IgD-negative memory B cell (primary cell): ENCODE data around the gene CCM2. TPM values are rescaled to one million over a fixed set of nuclear protein-coding genes. Genes with fewer than 3 reads are reported as not detected.
"Not testable (repeated sequence)": the region's sequence is repeated elsewhere in the genome, so short reads cannot be mapped to it uniquely, and the experiment has no call there.

Experiments
- H3K27ac Mint-ChIP-seq, 3 donors: one replicate each; pipeline ENCODE4 v1.8.0; 2020 to 2022; ENCODE audit warnings: mild to moderate bottlenecking in 3 of 3, mixed read lengths in 3 of 3, moderate library complexity in 1 of 3
- H3K27me3 Mint-ChIP-seq: one replicate; pipeline ENCODE4 v1.8.0; 2021; ENCODE audit warnings: mixed read lengths
- H3K36me3 Mint-ChIP-seq: one replicate; pipeline ENCODE4 v1.8.0; 2020; ENCODE audit warnings: mild to moderate bottlenecking, mixed read lengths
- H3K4me1 Mint-ChIP-seq, 3 donors: one replicate each; pipeline ENCODE4 v1.8.0; 2020 to 2022; ENCODE audit warnings: mixed read lengths in 3 of 3, mild to moderate bottlenecking in 1 of 3
- H3K4me3 Mint-ChIP-seq, 4 donors: one replicate each; pipeline ENCODE4 v1.8.0; 2020 to 2022; ENCODE audit warnings: mild to moderate bottlenecking in 4 of 4, mixed read lengths in 4 of 4, moderate library complexity in 3 of 4
- H3K9me3 Mint-ChIP-seq, 3 donors: one replicate each; pipeline ENCODE4 v1.8.0; 2020 to 2021; ENCODE audit warnings: mixed read lengths in 3 of 3, mild to moderate bottlenecking in 1 of 3
- polyA plus RNA-seq: library from polyadenylated mRNA; unstranded; fragments of 300-500 nt; fragmentation: Illumina TruSeq; gene quantifications from one replicate; pipeline ENCODE4 v1.2.3, GENCODE V29; 2021

CCM2 gene
- polyA plus RNA-seq, 1 donor from 2014 or later: 81.8 TPM

DNA sequence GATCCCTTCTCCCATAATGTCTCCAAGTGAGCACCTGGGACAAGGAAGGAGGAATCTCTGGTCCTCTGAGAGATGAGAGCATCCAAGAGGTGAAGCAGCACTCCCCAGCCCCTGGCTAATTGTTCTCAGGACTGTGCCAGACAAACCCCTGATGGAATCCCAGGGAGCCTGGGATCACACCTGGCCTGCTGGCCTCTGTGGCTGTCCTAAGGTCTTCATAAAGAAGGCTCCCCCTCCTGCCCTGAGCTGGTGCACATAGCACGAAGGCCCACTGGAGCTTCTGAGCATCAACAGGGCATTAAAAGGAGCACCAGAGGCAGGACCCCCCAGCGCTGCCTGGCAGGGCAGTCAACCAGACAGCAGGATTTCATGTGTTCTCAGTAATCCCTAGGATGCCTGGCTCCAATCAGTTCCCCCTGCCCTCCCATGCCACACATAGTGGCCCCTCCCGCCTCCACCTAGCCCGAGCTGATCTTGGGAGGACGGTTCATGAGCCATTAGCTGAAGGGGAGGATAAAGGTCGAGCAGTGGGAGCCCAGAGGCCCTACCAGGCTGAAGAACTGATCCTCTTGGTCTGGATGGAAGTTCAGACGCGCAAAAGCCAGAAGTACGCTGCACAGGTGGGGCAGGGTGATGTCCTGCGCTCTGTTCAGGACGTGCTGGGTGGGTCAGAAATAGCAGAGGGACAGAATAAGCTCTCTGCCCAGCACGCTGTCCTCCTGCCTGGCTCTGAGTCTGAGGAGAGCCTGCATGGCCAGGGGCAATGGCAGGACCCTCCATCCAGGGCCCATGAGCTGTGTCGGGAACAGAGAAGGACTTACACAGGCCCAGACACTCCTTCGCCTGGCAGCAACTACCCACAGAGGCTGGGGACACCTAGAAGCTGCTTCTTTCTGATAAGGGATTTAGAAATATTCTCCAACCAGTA, 103.0 kb downstream of the CCM2 start:
- Mint-ChIP-seq H3K4me3 (no peak overlapping the region), H3K36me3 (no peaks in the 10 kb centered on the region), H3K9me3 (no peaks in the 10 kb centered on the region), H3K4me1 (peaks cover 7 to 9% (median 9%) of the 10 kb centered on the region in 3 donors), H3K27me3 (no peaks in the 10 kb centered on the region), H3K27ac (no peak overlapping the region)

DNA sequence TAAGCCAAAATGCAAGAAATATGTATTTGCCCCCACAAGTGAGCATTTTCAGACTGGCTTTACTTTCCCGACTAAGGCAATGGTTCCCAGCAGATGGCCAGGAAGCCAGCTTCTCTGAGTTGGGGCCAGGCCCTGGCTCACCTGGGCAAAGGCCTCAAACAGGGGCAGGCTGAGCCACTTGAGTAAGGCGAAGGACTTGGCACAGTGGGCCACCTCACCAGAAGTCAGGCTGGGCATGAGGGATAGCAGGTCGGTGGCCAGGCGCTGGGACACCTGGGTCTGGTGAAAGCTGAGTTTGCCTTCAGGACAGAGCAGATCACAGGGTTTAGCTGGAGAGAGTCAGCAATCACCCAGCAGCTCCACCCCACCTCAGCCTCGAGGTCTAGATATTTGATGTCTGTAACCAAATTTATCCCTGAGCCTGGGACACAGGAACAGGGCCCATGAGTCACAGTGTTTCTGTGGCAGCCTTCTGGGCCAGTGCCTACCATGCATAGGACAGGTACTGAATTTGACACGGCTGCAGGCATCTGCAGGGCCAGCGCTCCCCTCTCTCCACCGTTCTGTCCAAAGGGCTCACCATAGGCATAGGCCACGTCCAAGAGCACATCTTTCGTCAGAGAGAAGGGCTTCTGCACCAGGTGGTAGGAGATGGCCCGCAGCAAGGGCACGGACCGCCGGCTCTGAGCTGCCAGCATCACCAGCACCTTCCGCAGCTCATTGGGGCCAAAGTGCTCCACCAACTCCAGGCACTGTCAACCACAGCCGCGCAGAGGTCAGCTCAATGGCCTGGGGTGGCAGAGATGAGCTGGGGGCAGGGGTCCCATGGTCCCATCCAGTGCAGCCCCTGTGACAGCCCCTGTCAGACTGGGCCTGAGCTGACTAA, 104.2 kb downstream of the CCM2 start:
- no peak overlapping the region for H3K4me3 Mint-ChIP-seq
- H3K9me3 Mint-ChIP-seq: no peaks in the 10 kb centered on the region
- no peaks in the 10 kb centered on the region for H3K27me3 Mint-ChIP-seq
- H3K27ac Mint-ChIP-seq: peak overlapping the region in 1 of 3 donors; percentile 57
- peaks cover 8 to 16% (median 9%) of the 10 kb centered on the region in 3 donors for H3K4me1 Mint-ChIP-seq
- H3K36me3 Mint-ChIP-seq: no peaks in the 10 kb centered on the region

DNA sequence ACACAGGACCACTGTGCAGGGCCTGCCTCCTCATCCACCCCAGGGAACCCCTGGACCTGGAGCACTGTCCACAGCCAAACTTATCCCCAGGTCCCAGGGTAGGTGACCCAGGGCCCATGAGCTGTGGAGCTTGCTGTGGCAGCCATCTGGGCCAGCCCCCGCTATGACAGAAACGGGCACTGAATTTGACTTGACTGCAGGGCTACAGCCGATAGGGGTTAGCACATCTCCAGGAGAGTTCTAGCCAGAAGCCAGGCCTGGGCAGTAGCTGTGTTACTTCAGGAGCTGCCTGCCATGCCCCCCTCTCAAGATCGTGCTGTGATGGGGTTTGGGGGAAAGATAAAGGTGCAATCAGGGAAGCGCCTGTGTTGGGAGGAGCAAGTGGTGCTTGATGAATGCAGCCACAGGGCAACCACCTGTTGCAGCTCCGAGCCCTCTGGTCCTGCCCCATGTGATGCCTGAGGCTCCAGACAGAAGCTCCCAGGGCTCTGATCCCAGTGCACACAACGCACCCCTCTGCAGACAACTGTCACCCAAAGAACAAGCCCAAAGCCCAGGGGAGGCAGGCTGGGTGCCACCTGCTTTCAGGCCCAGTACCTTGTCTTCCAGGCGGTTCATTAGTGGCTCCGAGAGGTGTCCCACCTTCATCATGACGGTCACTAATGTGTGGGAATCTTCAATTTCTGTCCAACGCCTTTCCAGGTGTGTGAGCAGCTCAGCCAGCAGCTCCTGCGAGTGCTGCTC, 105.0 kb downstream of the CCM2 start:
- no peaks in the 10 kb centered on the region for H3K9me3 Mint-ChIP-seq
- no peak overlapping the region for H3K4me3 Mint-ChIP-seq
- H3K4me1 Mint-ChIP-seq: peaks cover 10 to 18% (median 10%) of the 10 kb centered on the region in 3 donors
- H3K27ac Mint-ChIP-seq: peak overlapping the region in 1 of 3 donors; percentile 57
- no peaks in the 10 kb centered on the region for H3K27me3 Mint-ChIP-seq
- H3K36me3 Mint-ChIP-seq: no peaks in the 10 kb centered on the region

DNA sequence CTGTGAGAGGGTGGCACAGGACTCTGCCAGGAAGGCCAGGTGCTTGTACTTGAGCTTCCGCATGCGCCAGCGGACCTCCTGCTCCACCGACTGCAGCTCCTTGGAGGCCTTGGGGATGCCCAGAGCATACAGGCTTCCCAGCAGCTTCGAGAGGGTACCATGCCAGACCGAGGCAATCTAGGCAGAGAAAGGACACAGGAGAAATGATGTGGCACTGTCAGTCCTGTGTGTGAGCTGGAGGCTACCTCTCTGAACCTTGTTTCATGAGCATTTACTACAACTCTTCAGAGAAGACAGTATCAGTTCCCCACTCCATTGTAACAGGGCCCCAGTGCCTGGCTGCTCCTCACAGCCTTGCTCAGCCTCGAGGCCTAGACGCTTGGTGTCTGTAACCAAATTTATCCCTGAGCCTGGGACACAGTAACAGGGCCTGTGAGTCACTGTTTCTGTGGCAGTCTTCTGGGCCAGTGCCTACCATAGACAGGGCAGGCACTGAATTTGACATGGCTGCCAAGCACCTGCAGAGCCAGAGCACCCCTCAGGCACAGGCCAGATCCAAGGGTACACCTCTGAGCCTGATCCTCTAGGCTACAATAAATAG, 105.7 kb downstream of the CCM2 start:
- Mint-ChIP-seq H3K27me3 (no peaks in the 10 kb centered on the region), H3K4me1 (peaks cover 13 to 23% (median 14%) of the 10 kb centered on the region in 3 donors), H3K36me3 (no peaks in the 10 kb centered on the region), H3K9me3 (no peaks in the 10 kb centered on the region), H3K27ac (no peak overlapping the region), H3K4me3 (no peak overlapping the region)

DNA sequence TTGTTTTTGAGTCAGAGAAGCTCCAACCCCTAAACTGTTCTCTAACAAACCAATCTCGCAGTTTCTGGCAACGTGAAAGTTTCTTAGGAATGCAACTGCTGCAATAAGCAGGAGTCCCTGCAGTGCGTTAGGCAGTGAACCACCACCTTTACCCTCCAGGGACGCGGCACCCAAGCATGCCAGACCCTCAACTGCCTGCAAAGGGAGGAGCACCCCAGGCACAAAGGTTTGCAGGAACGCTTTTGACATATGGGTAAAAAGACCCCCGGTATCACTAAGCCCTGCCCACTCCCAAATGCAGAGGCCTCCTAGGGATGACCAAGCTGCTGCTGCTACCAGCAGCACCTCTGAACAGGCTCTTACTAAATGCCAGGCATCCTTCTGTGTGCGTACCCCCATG, 106.8 kb downstream of the CCM2 start:
- no peaks in the 10 kb centered on the region for H3K9me3 Mint-ChIP-seq
- no peaks in the 10 kb centered on the region for H3K27me3 Mint-ChIP-seq
- H3K27ac Mint-ChIP-seq: no peak overlapping the region
- H3K4me3 Mint-ChIP-seq: no peak overlapping the region
- H3K4me1 Mint-ChIP-seq: peaks cover 18 to 27% (median 19%) of the 10 kb centered on the region in 3 donors
- H3K36me3 Mint-ChIP-seq: peaks cover 2% of the 10 kb centered on the region

DNA sequence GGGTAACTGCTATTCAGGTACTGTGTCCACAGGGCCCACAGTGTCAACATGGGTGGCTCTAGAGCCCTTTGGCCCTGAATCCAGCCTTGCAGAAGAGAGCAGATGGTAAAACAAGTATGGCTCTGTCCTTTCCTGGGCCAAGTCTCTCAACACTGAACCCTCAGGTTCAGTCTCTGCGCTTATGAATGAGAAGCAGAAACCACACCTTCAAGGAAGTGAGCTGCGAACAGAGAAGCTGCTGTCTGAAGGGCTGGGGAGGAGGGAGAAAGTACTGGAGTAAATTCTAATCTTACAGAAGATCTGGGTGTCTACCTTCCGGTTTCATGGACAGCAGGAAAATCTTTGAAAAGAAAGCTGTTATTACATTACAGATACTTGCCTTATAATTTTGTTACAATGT, 107.4 kb downstream of the CCM2 start:
- no peaks in the 10 kb centered on the region for H3K27me3 Mint-ChIP-seq
- H3K9me3 Mint-ChIP-seq: no peaks in the 10 kb centered on the region
- peaks cover 18 to 28% (median 20%) of the 10 kb centered on the region in 3 donors for H3K4me1 Mint-ChIP-seq
- H3K27ac Mint-ChIP-seq: peak overlapping the region in 2 of 3 donors; percentile 53 to 65
- H3K4me3 Mint-ChIP-seq: no peak overlapping the region
- peaks cover 2% of the 10 kb centered on the region for H3K36me3 Mint-ChIP-seq

DNA sequence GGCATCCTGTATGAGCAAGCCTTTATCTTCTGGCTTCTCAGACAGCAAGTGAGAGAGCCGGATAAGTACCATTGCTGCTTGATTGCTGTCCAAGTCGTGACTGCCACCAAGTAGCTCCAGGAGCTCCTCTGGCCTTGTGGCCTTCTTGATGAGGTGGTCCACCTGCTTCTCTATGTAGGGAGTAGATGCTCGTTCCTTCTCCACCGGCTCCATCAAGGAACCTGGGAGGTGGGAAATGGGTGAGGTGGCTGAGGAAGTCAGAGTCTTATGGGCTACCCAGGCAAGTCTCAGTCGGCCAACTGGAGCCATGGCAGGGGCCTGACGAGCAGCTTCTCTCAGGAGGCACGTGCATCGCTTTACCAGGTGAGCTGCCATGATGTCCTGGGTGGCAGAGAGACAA, 108.9 kb downstream of the CCM2 start:
- H3K36me3 Mint-ChIP-seq: peaks cover 4% of the 10 kb centered on the region
- H3K9me3 Mint-ChIP-seq: no peaks in the 10 kb centered on the region
- peak overlapping the region in 2 of 4 donors; percentile 30 to 43 for H3K4me3 Mint-ChIP-seq
- peaks cover 18 to 30% (median 25%) of the 10 kb centered on the region in 3 donors for H3K4me1 Mint-ChIP-seq
- H3K27me3 Mint-ChIP-seq: no peaks in the 10 kb centered on the region
- H3K27ac Mint-ChIP-seq: no peak overlapping the region

DNA sequence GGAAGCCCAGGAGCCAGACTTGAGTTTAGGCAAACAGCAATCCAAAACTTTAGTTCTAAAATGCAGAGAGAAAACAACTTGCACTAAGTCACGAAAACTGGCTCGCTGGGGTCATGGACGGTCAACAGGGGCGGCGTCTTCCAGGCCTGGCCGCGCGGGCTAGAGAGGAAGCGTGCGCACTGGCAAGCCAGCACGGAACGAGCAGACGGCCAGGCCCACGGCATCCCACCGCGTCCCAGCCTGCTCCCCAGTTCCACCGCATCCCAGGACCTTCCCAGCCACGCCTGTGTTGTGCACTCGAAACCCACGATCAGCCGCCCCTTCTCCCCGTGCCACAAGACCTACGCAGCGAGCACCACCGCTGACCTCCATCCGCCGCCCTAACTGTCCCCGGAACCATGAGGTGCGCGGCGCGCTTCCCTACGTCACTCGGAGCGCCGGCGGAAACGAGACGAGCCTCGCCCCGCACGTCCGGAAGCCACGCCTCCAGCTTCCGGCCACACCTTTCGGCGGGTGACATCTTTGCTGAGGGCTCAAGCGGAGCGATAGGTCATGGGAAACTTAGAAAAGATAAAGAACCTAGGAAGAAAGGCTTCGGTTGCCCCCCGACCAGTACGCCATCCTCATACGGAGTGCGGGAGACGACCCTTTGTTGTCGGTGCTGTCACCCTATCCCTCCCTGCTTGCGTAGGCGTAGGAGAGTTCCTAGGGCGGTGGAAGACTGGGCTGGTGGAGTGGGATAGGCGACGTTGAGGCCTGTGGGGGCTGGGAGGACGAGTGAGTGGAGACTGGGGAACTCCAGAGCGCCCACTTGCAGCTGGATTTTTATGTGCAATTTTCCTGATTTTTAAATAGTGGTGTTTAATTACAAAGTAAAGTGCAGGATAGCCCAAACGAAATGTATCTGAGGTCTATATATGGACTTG, 111.6 kb downstream of the CCM2 start, which contains the start of gene TBRG4:
Gene TBRG4 (minus strand): TSS at position 400 of the 926 bp plus-strand sequence. CDS start 2,460 bp downstream, outside the sequence.
- Mint-ChIP-seq H3K9me3 (no peaks in the 10 kb centered on the region), H3K4me1 (peaks cover 18 to 30% (median 25%) of the 10 kb centered on the region in 3 donors), H3K4me3 (peak within 1 kb of the TSS; percentile 88 to 100 (median 98)), H3K27me3 (no peaks in the 10 kb centered on the region), H3K27ac (peak within 1 kb of the TSS; percentile 86 to 100 (median 98)), H3K36me3 (peaks cover 4% of the 10 kb centered on the region)

DNA sequence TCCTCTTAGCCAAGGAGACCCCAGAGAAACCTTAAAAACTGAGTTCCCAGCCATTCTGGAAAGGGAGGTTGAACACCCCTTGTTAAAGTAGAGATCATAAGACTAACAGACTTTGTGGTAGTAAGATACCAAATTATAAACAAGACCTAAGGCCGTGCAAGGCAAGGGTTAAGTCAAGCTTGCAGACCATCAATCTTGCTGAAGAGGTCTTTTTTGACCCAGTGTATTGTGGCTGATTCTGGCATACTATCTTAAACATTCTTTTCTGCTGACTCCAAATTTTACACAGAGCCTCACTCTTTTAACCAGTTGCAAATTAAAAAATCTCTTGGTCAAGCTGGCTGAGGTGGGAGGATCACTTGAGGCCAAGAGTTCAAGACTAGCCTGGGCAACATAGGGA, 112.6 kb downstream of the CCM2 start:
- Mint-ChIP-seq H3K27ac (peak overlapping the region; percentile 83 to 88 (median 86)), H3K36me3 (peaks cover 4% of the 10 kb centered on the region), H3K4me1 (peaks cover 15 to 26% (median 19%) of the 10 kb centered on the region in 3 donors), H3K27me3 (no peaks in the 10 kb centered on the region), H3K4me3 (peak overlapping the region; percentile 67 to 99 (median 88)), H3K9me3 (no peaks in the 10 kb centered on the region)

DNA sequence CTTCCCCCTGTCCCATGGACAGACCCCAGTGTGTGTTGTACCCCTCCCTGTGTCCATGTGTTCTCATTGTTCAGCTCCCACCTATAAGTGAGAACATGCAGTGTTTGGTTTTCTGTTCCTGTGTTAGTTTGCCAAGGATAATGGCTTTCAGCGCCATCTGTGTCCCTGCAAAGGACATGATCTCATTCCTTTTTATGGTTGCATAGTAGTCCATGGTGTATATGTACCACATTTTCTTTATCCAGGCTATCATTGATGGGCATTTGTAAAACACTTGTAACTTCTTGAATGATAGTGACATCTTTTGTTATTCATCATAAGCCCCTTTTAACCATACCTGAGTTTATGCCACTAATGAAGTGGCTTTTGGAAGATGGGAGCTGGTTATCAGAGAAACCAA, 114.3 kb downstream of the CCM2 start:
- H3K4me3 Mint-ChIP-seq: peak overlapping the region in 2 of 4 donors; percentile 5 to 17
- not testable (repeated sequence) for H3K27ac Mint-ChIP-seq

DNA sequence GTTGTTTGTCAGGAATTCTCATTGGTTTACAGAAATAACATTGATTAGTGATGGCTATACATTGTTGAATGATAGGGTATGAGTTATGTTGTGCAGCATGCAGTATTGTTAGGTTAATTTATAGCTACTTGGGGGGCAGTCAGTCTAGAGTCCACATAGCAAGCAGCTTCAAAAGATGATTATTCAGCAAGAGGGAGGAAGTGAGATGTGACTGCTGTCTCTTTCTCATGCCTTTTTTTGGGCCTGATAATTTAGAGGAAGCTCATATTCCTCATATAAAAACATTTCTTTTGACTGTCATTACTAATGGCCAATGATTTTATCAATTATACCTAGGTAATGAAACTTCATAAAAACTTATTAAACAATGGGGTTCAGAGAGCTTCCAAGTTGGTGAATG, 114.9 kb downstream of the CCM2 start:
- Mint-ChIP-seq H3K4me3 (no peak overlapping the region), H3K9me3 (no peaks in the 10 kb centered on the region), H3K36me3 (peaks cover 4% of the 10 kb centered on the region), H3K27me3 (no peaks in the 10 kb centered on the region), H3K4me1 (peaks cover 9 to 15% (median 13%) of the 10 kb centered on the region in 3 donors), H3K27ac (no peak overlapping the region)

More for the DNA sequence above, 114.3 kb downstream of the CCM2 start:
- H3K4me1 Mint-ChIP-seq: peaks cover 10 to 16% (median 14%) of the 10 kb centered on the region in 3 donors
- H3K27me3 Mint-ChIP-seq, H3K9me3 Mint-ChIP-seq, H3K36me3 Mint-ChIP-seq: not testable (repeated sequence)

DNA sequence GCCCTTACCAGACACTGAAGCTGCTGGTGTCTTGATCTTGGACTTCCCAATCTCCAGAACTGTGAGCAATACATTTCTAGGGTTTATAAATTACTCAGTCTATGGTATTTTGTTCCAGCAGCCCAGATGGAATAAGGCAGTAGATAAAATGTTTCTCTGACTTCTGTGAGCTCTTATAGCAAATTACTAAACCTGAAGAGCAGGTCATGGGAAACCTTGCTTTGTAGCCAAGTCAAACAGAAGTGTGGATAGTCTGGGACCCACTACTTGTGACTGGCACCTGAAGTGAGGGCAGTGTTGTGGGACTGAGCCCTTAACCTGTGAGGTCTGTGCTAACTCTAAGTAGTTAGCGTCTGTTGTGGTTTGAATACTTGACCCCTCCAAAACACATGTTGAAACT, 116.0 kb downstream of the CCM2 start:
- no peaks in the 10 kb centered on the region for H3K9me3 Mint-ChIP-seq

DNA sequence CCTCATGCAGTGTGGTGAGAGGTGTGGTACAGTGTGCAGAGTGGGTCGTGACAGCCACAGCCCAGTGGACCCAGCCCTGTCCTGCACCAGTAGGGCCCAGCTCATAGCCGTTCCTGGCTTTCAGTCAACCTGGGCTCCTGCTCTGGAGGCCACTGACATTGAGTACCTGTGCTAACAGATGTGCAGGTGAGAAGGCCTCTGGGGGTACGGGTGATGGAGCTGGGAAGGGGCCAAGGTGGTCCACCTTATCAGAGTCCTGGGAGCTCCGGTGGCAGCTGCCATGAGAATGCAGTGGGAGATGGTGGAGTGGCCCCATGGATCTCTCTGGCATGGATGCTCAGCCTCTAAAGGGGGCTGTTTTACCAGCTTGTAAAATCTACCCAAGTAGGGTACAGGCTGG, 117.6 kb downstream of the CCM2 start:
- Mint-ChIP-seq H3K27ac (no peak overlapping the region), H3K4me1 (peaks cover 0 to 3% (median 3%) of the 10 kb centered on the region in 3 donors), H3K4me3 (peak overlapping the region in 1 of 4 donors; percentile 44), H3K27me3 (no peaks in the 10 kb centered on the region), H3K9me3 (no peaks in the 10 kb centered on the region), H3K36me3 (peaks cover 2% of the 10 kb centered on the region)

More for the DNA sequence above, 116.0 kb downstream of the CCM2 start:
- peak overlapping the region in 1 of 3 donors; percentile 46 for H3K27ac Mint-ChIP-seq
- peaks cover 4% of the 10 kb centered on the region for H3K36me3 Mint-ChIP-seq
- H3K4me3 Mint-ChIP-seq: no peak overlapping the region
- peaks cover 6 to 10% (median 7%) of the 10 kb centered on the region in 3 donors for H3K4me1 Mint-ChIP-seq
- no peaks in the 10 kb centered on the region for H3K27me3 Mint-ChIP-seq
